H1 (cell line): Measurements from ENCODE around the gene SNX13. TPM values are rescaled to one million over a fixed set of nuclear protein-coding genes. Genes with fewer than 3 reads are reported as not detected.

Experiments
- CHD7 ChIP-seq: fragments of 300-600 bp; sonication (generic); IDR thresholded peaks from 2 replicates; pipeline ENCODE4 v1.7.1; 2012; ENCODE audit warnings: low read length, moderate library complexity, mild to moderate bottlenecking, inconsistent platforms; ENCODE audit not compliant: insufficient replicate concordance
- GABPA ChIP-seq: IDR thresholded peaks from 2 replicates; pipeline ENCODE4 v1.6.1; 2011; ENCODE audit warnings: mild to moderate bottlenecking, low read length, moderate library complexity, borderline replicate concordance; ENCODE audit not compliant: insufficient read depth
- NANOG ChIP-seq: IDR thresholded peaks from 2 replicates; pipeline ENCODE4 v1.6.1; 2011; ENCODE audit warnings: low read length, low read depth, mild to moderate bottlenecking, inconsistent platforms; ENCODE audit not compliant: insufficient read depth, poor library complexity, severe bottlenecking
- NRF1 ChIP-seq: IDR thresholded peaks from 2 replicates; pipeline ENCODE4 v1.6.1; 2011; ENCODE audit warnings: mild to moderate bottlenecking, low read depth, low read length, improper control_type of control experiment
- SIX5 ChIP-seq: IDR thresholded peaks from 2 replicates; pipeline ENCODE4 v1.6.1; 2011; ENCODE audit warnings: mild to moderate bottlenecking, low read depth, low read length
- ZNF274 ChIP-seq: IDR thresholded peaks from 2 replicates; pipeline ENCODE4 v1.7.0; 2012; ENCODE audit warnings: low read length, borderline replicate concordance; ENCODE audit errors: extremely low read depth
- polyA plus RNA-seq, 7 experiments: library from polyadenylated mRNA; depleted of rRNA in 3 of 7; stranded (reverse) in 5 of 7; unstranded in 2 of 7; fragments of >200 nt in 5 of 7; fragments of 200-250 nt in 2 of 7; gene quantifications; 1 replicate in 5 of 7; 2 replicates in 1 of 7; 4 replicates in 1 of 7; pipeline versions ENCODE4 v1.2.1 to v1.2.3, GENCODE V29; 2011 to 2013; ENCODE audit warnings: missing spikeins in 2 of 7, mixed read lengths in 2 of 7
- total RNA-seq: library from RNA; stranded (reverse); fragmentation: NEBNext Ultra II Directional; extraction: Animal tissue kit (Norgen Biotek cat#: 25700); gene quantifications from 2 replicates; pipeline ENCODE4 v1.2.1, GENCODE V29; 2021

Gene SNX13
- total and polyA plus RNA-seq, 2 of the 8 experiments (the other 6 are each of a cell fraction or from before 2014, with no cell fraction given) = 5.5 to 27.4 TPM

GRCh38 chr7:17786314-17786852 lies 153.9 kb downstream of the SNX13 start (continued):
- TF ChIP-seq CHD7 = no peak
- no peak for TF ChIP-seq NANOG
- no peak for TF ChIP-seq NRF1
- no peak for TF ChIP-seq ZNF274
- no peak for TF ChIP-seq SIX5
- no peak for TF ChIP-seq GABPA
